HG02623 (cell line): ENCODE data around the gene NOXO1.
A peak's percentile ranks its signal among the peaks of the same experiment; 100 is the strongest.

ENCODE experiments used
- ATAC-seq: cut with Tn5 transposase; IDR thresholded peaks from one replicate; pipeline ENCODE4 v1.9.1; 2021; ENCODE audit warnings: moderate library complexity; ENCODE audit not compliant: unreplicated experiment

The NOXO1 gene

DNA sequence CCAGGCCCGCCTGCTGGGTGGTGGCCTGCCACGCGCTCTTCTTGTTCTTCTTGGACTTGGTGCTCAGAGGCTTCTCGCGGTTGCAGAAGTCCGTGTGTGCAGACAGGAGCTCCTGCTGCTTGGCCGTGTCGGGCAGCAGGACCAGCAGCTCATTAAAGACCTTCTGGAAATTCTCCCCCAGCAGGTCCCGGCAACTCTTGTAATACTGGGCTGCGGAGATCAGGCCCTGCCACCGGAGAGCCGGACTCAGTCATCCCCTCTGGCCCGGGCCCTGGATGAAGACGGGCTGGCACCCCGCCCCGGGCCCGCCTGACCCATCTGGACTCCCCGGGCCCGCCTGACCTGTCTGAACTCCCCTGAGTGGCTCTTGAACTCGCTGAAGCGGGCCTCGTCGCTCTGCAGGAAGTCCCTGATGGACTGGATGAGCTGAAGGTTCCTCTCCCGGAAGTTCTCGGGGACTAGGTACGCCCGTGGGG lies 17.1 kb upstream of the NOXO1 start:
- ATAC-seq: no peak

DNA sequence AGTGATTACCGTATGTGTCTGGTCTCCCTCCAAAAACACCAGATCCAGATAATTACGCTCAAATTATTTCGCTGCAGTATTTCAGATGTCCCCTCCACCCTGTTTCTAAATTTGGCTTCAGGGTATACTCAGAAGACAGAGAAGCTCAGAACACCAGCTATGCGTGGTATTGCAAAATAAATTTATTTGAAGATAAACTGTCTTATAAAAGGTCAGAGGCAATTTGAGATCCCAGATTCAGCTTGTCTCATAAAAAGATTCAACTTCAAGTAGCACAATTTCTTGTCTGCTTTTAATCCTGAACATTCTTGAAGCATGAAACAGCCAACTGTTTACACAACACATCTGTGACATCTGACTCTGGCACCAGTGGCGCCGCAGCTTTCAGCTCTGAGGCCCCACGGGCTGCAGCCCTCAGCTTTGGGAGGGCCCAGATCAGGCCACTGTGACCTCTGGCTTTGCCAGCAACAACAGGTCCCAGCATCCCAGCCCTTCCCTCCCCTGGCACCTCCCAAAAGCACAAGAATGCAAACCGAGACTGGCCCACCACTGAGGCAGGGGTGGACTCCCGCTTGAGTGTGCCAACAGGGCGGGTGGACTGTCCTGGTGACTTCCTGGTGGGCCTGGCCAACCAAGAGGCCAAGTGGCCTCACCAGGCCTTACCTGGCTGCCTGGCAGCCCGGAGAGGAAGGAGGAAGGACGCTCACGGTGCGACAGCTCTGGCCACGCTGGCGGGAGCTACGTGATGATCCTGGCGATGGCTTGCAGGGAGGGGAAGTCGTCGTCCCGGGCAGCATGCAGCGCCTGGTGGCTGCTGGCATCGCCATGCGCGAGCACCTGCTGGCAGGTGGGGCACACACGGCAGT lies 16.5 kb upstream of the NOXO1 start:
- no peak for ATAC-seq

DNA sequence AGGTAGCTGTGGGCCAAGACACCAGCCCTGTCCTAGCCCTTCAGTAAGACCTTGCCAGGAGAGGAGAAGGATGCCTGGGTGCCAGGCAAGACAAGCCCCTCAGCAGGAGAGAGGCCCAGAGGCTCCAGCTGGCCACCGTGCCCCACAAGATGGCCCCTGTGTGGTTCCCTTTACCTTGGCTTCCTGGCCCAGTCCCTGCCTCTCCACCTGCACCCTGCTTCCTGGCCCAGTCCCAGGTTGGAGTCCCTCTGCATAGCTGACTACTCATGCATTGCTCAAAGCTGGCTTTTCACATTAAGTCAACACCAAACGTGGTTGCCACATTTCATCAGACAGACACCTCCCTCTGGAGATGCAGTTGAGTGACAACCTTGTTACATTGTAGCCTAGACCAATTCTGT lies 12.5 kb upstream of the NOXO1 start:
- no peak for ATAC-seq

DNA sequence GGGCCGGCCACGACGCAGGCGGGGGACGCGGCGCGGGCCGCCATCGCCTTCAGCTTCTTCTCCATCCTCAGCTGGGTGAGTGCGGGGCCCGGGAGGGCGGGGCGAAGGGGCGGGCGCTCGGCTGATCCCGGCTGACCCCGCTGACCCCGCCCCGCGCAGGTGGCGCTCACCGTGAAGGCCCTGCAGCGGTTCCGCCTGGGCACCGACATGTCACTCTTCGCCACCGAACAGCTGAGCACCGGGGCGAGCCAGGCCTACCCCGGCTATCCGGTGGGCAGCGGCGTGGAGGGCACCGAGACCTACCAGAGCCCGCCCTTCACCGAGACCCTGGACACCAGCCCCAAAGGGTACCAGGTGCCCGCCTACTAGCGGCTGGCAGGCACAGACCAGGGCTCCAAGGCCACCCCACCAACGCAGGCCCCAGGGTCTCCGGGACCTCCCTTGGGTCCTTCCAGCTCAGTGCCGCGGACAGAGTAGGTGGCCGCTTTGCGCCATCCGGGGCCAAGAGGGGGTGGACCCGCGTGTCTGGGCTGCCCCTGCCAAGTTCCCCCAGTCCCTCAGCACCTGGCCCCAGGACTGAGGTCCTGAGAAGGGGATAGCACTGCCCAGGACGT lies 11.5 kb upstream of the NOXO1 start:
- no peak for ATAC-seq

DNA sequence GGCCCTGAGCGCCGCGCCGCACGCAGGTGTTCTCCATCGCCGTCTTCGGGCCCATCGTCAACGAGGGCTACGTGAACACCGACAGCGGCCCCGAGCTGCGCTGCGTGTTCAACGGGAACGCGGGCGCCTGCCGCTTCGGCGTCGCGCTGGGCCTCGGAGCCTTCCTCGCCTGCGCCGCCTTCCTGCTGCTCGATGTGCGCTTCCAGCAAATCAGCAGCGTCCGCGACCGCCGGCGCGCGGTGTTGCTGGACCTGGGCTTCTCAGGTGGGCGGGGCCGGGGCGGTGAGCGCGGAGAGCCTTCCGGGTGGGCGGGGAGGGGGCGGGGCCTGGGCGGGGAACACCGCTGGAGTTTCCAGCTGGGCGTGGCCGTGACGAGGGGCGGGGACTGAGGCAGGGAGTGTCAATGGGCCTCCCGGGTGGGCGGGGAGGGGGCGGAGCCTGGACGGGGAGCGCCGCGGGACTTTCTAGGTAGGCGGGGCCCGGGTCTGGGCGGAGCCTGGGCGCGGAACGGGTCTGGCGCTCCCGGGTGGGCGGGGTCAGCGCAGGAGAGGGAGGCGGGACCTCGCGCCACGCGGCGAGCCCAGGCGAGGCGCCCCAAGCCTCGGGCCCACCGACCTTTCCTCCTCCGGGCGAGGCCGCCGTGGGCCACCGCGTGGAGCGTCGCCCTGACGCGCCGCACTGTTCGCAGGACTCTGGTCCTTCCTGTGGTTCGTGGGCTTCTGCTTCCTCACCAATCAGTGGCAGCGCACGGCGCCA lies 10.9 kb upstream of the NOXO1 start:
- peak; percentile 41 for ATAC-seq

DNA sequence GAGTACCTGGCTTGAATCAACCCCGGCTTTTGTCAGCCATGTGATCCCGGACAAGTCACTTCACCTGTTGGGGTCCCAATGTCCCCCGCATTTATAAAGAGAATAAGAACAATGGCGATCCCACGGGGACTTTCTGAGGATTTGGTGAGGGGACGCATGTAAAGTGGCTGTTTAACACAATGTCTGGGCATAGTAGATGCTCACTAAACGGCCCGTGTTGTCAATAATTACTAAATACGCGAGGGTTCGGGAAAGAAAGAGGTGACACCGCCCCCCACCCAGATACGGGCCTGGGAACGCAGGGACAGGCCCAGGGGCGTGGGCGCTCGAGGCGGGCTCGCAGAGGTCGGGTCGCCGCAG lies 10.3 kb upstream of the NOXO1 start:
- ATAC-seq: no peak

DNA sequence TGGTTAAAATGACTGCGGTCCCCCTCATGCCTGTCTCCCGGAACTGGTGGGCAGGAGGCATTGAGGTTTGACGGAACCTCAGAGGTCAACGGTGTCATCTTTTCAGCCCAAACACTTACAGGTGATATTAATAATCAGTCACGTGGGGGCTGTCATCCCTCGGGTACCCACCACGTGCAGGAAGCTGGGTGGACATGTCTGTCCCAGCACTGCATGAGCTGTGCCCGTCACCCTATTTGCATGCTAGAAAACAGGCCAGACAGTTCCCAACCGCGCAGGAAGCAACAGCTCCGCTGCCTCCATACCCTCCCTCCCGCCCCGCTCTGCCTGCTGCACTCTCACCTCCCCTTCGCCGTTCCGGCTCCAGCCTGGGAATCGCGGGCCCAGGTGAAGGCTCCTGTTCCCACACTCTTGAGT lies 9.9 kb upstream of the NOXO1 start:
- no peak for ATAC-seq

DNA sequence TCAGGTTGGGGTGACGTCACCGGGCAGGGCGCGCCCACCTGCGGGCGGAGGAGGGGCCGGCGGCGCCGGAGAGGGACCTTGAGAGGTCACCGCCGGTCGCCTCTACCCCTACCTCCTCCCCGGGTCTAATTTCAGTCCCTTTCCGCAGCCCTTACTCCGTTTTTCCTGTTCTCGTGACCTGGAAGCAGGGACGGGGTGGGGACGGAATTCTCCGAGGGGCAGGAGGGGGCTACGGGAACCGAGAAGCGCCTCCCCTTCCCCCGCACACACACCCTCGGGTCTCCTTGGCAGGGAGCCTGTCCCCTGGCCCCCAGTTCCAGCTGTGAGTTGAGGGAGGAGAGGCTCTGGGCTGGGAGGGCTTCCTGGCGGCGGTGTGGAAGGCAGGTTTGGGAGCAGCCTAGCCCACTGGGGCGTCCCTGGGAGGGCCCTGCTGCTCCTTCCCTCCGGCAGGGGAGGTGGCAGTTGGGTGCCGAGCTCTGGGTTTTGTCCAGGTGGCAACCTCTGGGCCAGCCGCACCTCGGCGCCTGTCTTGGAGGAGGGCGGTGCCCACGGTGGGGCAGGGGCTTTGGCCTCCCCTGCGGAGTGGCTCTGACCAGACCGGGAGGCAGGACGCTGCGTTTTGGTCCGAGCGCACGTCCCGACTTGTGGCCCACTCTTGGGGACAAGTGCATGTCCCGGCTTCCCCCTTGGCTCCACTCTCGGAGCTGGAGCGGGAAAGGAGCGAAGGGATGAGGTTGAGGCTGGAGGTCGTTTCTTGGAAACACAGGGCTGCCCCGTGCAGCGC lies 9.3 kb upstream of the NOXO1 start:
- ATAC-seq: no peak

DNA sequence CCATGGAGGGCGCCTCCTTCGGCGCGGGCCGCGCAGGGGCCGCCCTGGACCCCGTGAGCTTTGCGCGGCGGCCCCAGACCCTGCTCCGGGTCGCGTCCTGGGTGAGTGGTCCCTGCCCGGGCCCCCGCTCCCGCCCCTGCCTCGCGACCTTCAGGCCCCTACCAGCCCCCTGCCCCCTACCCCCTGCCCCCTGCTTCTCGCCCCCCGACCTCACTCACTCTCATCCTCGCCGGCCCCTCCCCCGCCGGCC lies 8.8 kb upstream of the NOXO1 start:
- ATAC-seq: no peak

DNA sequence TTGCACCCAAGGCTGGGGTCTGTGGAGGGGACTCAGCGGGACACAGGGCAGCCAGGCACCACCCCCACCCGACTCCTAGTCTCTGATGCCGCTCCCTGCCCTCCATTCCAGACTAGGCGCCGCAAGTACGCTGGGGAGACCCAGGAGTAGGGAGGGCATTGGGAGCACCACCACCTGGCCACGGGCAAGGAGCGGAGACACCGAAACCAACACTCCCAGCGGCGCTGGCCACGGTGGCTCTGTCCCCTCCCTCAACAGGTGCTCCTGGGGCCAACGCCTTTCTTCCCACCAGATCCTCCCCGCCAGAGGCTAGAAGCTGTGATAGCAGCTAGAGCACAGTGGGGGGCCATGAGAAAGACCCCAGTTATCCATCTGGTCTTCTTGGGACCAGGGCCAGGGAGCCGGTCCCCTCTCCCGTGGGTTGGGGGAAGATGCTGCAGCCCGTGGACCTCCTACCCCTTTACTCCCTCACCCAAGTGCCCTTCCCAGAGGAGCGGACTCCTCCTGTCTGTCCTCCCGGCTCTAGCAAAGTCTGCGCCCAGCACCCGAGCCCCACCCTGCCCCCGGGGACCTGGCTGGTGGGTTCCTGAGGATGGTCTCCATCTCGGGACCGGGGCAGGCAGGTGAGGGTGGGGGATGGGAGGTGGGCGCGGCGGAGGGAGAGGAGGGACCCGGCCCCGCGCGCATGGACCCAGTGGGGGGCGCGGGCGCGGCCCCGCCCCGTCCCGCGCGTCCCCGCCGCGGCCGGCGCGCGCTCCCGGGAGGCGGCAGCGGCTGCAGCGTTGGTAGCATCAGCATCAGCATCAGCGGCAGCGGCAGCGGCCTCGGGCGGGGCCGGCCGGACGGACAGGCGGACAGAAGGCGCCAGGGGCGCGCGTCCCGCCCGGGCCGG lies 8.2 kb upstream of the NOXO1 start, which contains the start of gene SYNGR3:
SYNGR3 (plus strand) TSS at position 762 of the 892 bp plus-strand sequence. CDS start 133 bp downstream, outside the sequence.
- no peak for ATAC-seq

DNA sequence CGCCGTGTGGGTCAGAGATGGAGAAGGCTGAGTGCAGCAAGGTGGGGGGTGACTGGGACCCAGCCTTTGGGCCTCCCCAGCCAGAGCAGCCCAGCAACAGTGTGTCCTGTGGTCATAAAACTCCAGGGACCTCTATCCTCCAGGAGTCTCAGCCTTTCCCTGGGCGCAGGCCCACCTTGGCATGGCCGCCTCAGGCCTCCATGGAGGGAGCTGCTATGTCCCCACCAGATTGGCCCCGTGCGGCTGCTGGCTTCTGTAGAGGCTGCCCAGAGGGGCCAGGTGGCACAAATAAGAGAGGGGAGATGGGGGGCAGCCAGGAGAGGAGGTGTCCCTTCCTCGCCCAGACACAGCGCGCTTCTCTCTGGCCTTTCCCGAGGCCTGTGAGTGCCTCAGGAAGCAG lies 5.9 kb upstream of the NOXO1 start:
- no peak for ATAC-seq

DNA sequence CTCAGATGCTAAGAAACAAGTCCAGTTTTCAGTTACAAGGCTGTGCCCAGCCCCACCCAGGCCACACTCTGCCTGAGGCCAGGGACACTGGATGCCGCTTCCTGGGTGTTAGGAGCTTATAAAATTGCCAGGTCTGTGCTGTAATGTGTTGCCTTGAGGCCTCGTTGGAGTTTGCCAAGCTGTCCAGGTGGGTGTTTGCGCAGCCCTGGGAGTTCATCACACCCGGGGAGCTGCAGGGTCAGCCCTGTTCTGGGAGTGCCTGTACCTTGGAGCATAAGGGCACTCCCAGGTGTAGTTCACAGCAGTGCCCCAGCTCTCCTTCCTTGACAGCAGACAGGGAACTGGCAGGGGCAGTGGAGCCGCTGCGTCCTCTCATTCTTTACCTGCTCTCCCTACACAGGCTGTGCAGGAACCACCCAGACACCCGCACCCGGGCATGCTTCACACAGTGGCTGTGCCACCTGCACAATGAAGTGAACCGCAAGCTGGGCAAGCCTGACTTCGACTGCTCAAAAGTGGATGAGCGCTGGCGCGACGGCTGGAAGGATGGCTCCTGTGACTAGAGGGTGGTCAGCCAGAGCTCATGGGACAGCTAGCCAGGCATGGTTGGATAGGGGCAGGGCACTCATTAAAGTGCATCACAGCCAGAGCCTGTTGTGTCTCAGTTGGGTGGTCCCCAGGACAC lies 4.3 kb upstream of the NOXO1 start:
- ATAC-seq: no peak

DNA sequence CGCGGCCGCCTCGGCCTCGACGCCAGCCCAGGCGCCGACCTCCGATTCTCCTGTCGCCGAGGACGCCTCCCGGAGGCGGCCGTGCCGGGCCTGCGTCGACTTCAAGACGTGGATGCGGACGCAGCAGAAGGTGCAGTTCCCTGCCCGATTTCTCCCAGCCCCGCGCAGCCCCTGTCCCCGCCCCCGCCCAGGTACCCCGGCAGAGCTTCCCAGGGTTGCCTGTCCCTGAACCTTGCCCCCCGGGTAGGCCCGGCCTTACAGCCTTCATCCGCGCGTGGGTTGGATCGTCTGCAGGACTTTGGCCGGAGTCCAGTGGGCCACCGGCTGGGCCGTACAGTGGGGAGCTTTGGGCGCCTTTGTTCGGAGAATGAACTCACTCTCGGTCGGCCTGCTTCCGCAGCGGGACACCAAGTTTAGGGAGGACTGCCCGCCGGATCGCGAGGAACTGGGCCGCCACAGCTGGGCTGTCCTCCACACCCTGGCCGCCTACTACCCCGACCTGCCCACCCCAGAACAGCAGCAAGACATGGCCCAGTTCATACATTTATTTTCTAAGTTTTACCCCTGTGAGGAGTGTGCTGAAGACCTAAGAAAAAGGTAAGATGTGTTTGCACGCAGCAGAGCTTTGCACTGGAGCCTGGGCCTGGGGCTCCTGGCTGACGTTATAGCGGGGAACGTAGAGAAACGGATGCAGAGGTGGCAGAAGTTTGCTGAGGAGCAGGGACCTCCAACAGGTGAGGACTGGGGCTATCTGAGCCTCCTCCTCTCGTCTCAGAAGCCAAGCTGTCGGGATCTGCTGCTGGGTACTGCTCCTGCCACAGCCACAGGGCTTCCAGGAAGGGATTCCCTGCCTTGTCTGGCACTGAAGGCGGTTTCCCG lies 3.3 kb upstream of the NOXO1 start:
- no peak for ATAC-seq

DNA sequence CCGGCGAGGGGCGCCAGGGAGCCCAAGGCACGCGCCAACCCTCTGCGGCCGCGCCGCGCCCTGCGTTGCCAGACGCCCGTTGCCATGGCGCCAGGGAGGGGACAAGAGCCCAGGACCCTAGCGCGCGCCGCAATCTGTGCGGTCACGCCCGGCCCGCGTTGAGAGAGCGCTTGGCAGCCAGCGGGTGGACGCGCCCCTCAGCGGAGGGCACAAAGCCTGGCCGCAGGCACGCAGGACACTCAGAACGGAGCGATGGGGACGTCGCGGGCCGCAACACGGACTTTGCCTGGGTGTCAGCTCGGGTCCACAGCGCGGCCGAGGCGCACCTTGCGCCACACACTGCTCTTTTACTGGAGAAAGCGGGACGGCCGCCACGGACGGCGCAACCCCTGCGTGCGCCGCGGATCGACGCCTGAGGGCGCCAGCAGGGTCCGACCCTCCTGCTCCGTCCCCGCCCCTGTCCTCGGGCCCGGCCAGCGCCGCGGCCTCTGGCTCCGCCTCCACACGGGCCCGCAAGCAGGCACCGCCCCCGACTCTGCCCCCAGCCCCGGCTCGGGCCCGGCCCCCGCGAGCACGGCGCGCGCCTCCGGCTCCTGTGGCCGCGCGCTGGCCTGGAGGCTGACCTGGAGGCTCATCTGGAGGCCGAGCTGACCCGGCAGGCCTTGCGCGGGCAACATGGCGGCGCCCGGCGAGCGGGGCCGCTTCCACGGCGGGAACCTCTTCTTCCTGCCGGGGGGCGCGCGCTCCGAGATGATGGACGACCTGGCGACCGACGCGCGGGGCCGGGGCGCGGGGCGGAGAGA lies 2.5 kb upstream of the NOXO1 start, which contains the start of gene GFER:
GFER (plus strand) TSS at position 650 of the 803 bp plus-strand sequence; CDS start at position 676, 26 bp downstream.
- ATAC-seq: peak; percentile 70

DNA sequence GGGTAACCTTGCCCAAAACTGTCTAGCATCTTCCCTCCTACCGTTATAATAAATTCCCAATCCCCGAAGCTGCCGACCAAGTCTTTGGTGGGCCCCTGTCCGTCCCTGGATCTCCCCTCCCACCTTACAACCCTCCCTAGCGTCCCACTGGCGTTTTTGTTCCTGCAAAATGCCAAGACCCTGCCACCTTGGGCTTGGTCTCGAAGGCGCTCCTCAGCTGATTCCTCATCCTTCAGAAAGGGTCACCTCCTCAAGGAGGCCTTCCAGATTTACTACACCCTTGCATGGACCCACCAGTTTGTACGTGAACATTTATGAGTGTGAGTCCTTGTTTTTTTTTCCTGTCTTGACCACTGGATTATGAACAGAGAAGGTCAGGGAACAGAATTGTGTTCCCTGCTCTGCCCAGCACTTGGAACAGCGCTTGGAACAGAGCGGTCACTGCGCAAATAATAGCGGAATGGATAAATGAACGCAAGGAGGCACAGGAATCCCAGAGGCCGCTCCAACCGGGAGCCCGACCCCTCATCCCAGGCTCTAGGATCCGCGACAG lies 1.8 kb upstream of the NOXO1 start:
- ATAC-seq: no peak

DNA sequence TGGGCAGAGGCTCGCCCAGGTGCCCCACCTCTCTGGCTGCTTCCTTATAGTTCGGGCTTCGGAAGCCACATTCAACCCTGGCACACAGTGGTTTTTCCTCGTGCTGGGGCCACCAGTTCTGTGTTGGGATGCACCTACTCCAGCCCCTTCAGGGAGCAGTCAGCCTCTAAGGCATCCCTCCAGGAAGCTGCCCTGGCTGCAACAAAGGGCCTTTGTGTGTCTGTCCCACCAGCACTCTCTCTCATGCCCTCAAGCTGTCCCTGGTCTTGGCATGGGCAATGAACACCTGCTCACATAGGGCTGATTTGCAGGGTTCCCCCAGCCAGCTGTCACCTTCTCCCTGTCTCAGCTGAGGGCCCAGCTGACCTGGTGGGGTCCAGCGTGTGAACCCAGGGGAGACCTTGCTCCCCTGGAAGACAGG lies 754 bp upstream of the NOXO1 start:
- no peak for ATAC-seq

DNA sequence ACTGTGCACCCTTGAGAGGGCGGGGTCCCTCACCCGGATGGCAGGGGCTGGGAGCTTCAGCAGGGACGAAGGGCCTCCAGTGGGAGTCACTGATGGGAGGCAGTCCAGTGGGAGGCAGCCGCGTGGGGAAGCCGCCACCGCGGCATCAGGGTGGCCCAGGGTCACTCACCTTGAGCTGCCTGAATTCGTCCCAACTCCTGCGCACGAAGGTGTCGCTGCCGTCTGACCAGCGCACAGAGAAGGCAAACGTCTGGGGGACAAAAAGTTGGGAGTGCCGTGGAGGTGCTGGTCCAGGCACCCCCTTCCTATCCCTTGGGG lies 540 bp downstream of the NOXO1 start:
- no peak for ATAC-seq
